ENCODE measurements around the gene GID8.

DNA sequence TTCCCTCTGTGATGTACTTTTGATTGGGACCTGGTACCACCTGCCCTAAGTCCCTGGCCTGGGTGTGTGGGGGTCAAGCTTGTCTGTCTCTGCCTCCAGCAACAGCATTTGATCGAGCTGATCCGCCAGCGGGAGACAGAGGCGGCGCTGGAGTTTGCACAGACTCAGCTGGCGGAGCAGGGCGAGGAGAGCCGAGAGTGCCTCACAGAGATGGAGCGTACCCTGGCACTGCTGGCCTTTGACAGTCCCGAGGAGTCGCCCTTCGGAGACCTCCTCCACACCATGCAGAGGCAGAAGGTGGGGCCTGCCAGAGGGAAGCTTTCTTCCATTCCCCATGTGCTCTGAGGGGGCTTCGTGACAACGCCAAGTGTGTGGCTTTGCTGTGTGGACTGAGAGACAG lies 5.4 kb downstream of the GID8 start:
- TF ChIP-seq, protein P1, sequence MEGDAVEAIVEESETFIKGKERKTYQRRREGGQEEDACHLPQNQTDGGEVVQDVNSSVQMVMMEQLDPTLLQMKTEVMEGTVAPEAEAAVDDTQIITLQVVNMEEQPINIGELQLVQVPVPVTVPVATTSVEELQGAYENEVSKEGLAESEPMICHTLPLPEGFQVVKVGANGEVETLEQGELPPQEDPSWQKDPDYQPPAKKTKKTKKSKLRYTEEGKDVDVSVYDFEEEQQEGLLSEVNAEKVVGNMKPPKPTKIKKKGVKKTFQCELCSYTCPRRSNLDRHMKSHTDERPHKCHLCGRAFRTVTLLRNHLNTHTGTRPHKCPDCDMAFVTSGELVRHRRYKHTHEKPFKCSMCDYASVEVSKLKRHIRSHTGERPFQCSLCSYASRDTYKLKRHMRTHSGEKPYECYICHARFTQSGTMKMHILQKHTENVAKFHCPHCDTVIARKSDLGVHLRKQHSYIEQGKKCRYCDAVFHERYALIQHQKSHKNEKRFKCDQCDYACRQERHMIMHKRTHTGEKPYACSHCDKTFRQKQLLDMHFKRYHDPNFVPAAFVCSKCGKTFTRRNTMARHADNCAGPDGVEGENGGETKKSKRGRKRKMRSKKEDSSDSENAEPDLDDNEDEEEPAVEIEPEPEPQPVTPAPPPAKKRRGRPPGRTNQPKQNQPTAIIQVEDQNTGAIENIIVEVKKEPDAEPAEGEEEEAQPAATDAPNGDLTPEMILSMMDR (conservative IDR thresholded peaks at IDR 0.05; ENCODE audit: low read depth, low read length): no peak
- no peak for TF ChIP-seq EZH2 (IDR thresholded peaks at IDR 0.05; ENCODE audit: borderline replicate concordance, low read depth, low read length, poor library complexity, severe bottlenecking)

All from A673 (cell line).